Transverse colon (tissue), 4 donors: Measurements from ENCODE around the gene SARS1.

ENCODE experiments used
- EP300 ChIP-seq: sonication (generic); formaldehyde crosslinking; IDR thresholded peaks from one replicate; pipeline ENCODE4 v1.6.1; 2017; ENCODE audit warnings: antibody characterized with exemption, low read depth
- POLR2A ChIP-seq: fragments of 450-650 bp; IDR thresholded peaks from one replicate; pipeline ENCODE4 v1.6.1; 2016; ENCODE audit warnings: antibody characterized with exemption, mild to moderate bottlenecking, moderate library complexity
- POLR2AphosphoS5 ChIP-seq, 3 donors: sonication (generic); formaldehyde crosslinking; IDR thresholded peaks; one replicate each; pipeline ENCODE4 v1.6.1; 2016; ENCODE audit warnings: antibody characterized with exemption in 3 of 3
- TF ChIP-seq, protein P1 (sequence below), 5 experiments: fragments of 200-600 bp in 3 of 5; fragments of 450-650 bp in 2 of 5; sonication (generic) in 3 of 5; IDR thresholded peaks; 1 replicate in 2 of 5; 2 replicates in 3 of 5; pipeline ENCODE4 v1.5.1; 2016 to 2017; ENCODE audit warnings: antibody characterized with exemption in 5 of 5, inconsistent platforms in 3 of 5, mild to moderate bottlenecking in 2 of 5, moderate library complexity in 1 of 5

DNA sequence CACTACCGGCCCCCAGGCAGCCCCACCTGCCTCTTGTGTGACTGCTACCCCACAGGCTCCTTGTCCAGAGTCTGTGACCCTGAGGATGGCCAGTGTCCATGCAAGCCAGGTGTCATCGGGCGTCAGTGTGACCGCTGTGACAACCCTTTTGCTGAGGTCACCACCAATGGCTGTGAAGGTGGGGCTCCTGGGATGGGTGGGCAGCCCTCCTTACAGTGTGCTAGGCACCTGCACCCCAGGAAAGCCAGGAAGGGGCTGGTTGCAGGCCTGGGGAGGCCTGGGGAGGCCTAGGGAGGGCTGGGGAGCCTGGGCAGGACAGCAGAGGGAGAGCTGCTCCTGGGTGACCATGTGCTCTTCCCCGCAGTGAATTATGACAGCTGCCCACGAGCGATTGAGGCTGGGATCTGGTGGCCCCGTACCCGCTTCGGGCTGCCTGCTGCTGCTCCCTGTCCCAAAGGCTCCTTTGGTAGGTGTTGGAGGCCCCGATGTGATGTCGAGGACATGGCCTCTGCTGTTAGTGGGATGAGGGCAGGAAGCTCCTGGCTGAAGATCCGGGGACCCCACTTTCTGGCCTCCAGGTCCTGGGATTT, 52.1 kb downstream of the SARS1 start:
- TF ChIP-seq, protein P1, sequence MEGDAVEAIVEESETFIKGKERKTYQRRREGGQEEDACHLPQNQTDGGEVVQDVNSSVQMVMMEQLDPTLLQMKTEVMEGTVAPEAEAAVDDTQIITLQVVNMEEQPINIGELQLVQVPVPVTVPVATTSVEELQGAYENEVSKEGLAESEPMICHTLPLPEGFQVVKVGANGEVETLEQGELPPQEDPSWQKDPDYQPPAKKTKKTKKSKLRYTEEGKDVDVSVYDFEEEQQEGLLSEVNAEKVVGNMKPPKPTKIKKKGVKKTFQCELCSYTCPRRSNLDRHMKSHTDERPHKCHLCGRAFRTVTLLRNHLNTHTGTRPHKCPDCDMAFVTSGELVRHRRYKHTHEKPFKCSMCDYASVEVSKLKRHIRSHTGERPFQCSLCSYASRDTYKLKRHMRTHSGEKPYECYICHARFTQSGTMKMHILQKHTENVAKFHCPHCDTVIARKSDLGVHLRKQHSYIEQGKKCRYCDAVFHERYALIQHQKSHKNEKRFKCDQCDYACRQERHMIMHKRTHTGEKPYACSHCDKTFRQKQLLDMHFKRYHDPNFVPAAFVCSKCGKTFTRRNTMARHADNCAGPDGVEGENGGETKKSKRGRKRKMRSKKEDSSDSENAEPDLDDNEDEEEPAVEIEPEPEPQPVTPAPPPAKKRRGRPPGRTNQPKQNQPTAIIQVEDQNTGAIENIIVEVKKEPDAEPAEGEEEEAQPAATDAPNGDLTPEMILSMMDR (IDR thresholded peaks at IDR 0.05) = no peak
- TF ChIP-seq POLR2AphosphoS5 (IDR thresholded peaks at IDR 0.05) (no peak), POLR2A (no peak), EP300 (no peak)
